Colonic mucosa (tissue), 4 donors: ENCODE results near the gene C2CD4B. TPM values are rescaled to one million over a fixed set of nuclear protein-coding genes. Genes with fewer than 3 reads are reported as not detected.

Experiments
- DNase-seq: peaks from one replicate; pipeline ENCODE4 v3.0.0-alpha.2; 2020
- H3K27ac ChIP-seq: fragments of 200-600 bp; one replicate; pipeline ENCODE4 v1.8.0; 2021
- H3K27me3 ChIP-seq: fragments of 200-600 bp; one replicate; pipeline ENCODE4 v1.8.0; 2021
- H3K36me3 ChIP-seq: fragments of 200-600 bp; one replicate; pipeline ENCODE4 v1.8.0; 2021
- H3K4me1 ChIP-seq: fragments of 200-600 bp; one replicate; pipeline ENCODE4 v1.8.0; 2021; ENCODE audit warnings: mild to moderate bottlenecking
- H3K4me3 ChIP-seq: fragments of 200-600 bp; one replicate; pipeline ENCODE4 v1.8.0; 2021
- H3K9ac ChIP-seq, 2 donors: one replicate each; pipeline ENCODE4 v1.7.0; 2013; ENCODE audit warnings: control low read depth in 2 of 2, low read depth in 2 of 2, low read length in 2 of 2
- H3K9me3 ChIP-seq: fragments of 200-600 bp; one replicate; pipeline ENCODE4 v1.8.0; 2021
- CTCF ChIP-seq: fragments of 200-600 bp; IDR thresholded peaks from one replicate; pipeline ENCODE4 v1.8.0; 2022; ENCODE audit warnings: antibody characterized with exemption, mild to moderate bottlenecking
- intact Hi-C: fragments of 100-400 bp; cut with DNase I; formaldehyde crosslinking; loops from one replicate; pipeline ENCODE4 v1.14.1; 2022
- total RNA-seq, 2 donors: library from RNA; stranded (reverse); fragmentation: NEBNext Ultra II Directional in 1 of 2; extraction: Animal tissue kit (Norgen Biotek cat#: 25700) in 1 of 2; gene quantifications; one replicate each; pipeline ENCODE4 v1.2.1, GENCODE V29; 2021
- donor health status: healthy.
- donor health status: DM: no; HTN: no; CAD: no.
- donor health status: DM: no; HTN: no; CAD: no.

Gene C2CD4B
- total RNA-seq, 2 donors from 2014 or later, result 2.6 to 5.4 TPM

GRCh38 chr15:62208884-62209283, 43.8 kb upstream of the C2CD4B start:
- no peak for DNase-seq
- Histone ChIP-seq H3K27ac (no peak overlapping the region), H3K27me3 (no peaks in the 10 kb centered on the region), H3K4me3 (no peak overlapping the region), H3K9me3 (no peaks in the 10 kb centered on the region), H3K36me3 (no peaks in the 10 kb centered on the region), H3K9ac (no peak overlapping the region), H3K4me1 (no peaks in the 10 kb centered on the region)
- no peak for TF ChIP-seq CTCF
- intact Hi-C loops, result no loop called here

- H3K27me3 ChIP-seq, result no peaks in the 10 kb centered on the region
- no peak overlapping the region for H3K4me3 ChIP-seq
- TF ChIP-seq CTCF, result no peak
- H3K36me3 ChIP-seq, result no peaks in the 10 kb centered on the region
- no peak overlapping the region for H3K27ac ChIP-seq
- H3K9me3 ChIP-seq, result no peaks in the 10 kb centered on the region
- no peaks in the 10 kb centered on the region for H3K4me1 ChIP-seq
- no peak overlapping the region for H3K9ac ChIP-seq
- intact Hi-C loops, result no loop called here
- DNase-seq, result no peak
Observed at GRCh38 chr15:62208367-62208766, 43.3 kb upstream of the C2CD4B start.

GRCh38 chr15:62190675-62191074, 25.6 kb upstream of the C2CD4B start:
- Histone ChIP-seq H3K9me3 (no peaks in the 10 kb centered on the region), H3K4me1 (no peaks in the 10 kb centered on the region), H3K27me3 (no peaks in the 10 kb centered on the region), H3K36me3 (no peaks in the 10 kb centered on the region), H3K9ac (no peak overlapping the region), H3K4me3 (no peak overlapping the region), H3K27ac (no peak overlapping the region)
- intact Hi-C loops, result no loop called here
- no peak for TF ChIP-seq CTCF
- DNase-seq, result no peak

GRCh38 chr15:62190274-62190673, 25.2 kb upstream of the C2CD4B start:
- H3K4me3 ChIP-seq, result no peak overlapping the region
- no peaks in the 10 kb centered on the region for H3K27me3 ChIP-seq
- no peaks in the 10 kb centered on the region for H3K9me3 ChIP-seq
- intact Hi-C loops, result no loop called here
- H3K9ac ChIP-seq, result no peak overlapping the region
- no peaks in the 10 kb centered on the region for H3K36me3 ChIP-seq
- no peaks in the 10 kb centered on the region for H3K4me1 ChIP-seq
- H3K27ac ChIP-seq, result no peak overlapping the region
- no peak for TF ChIP-seq CTCF
- DNase-seq, result no peak

GRCh38 chr15:62188744-62189143, 23.7 kb upstream of the C2CD4B start:
- no peak for TF ChIP-seq CTCF
- Histone ChIP-seq H3K9ac (no peak overlapping the region), H3K4me1 (no peaks in the 10 kb centered on the region), H3K36me3 (no peaks in the 10 kb centered on the region), H3K27me3 (no peaks in the 10 kb centered on the region), H3K4me3 (no peak overlapping the region), H3K27ac (no peak overlapping the region), H3K9me3 (no peaks in the 10 kb centered on the region)
- DNase-seq, result no peak
- intact Hi-C loops, result no loop called here

- Histone ChIP-seq H3K4me3 (no peak overlapping the region), H3K4me1 (no peaks in the 10 kb centered on the region), H3K36me3 (no peaks in the 10 kb centered on the region), H3K9me3 (no peaks in the 10 kb centered on the region), H3K27me3 (no peaks in the 10 kb centered on the region), H3K9ac (no peak overlapping the region), H3K27ac (no peak overlapping the region)
- TF ChIP-seq CTCF, result no peak
- no peak for DNase-seq
- intact Hi-C loops, result no loop called here
Observed at GRCh38 chr15:62187910-62188309, 22.8 kb upstream of the C2CD4B start.
